Measurements from ENCODE around the gene CDKN2A. TPM values are rescaled to one million over a fixed set of nuclear protein-coding genes. Genes with fewer than 3 reads are reported as not detected.
A peak's percentile ranks its signal among the peaks of the same experiment; 100 is the strongest.

The CDKN2A gene
- polyA plus RNA-seq, 1 donor (not counting 4 experiments of a cell fraction or from before 2014, with no cell fraction given): 65.3 TPM

DNA sequence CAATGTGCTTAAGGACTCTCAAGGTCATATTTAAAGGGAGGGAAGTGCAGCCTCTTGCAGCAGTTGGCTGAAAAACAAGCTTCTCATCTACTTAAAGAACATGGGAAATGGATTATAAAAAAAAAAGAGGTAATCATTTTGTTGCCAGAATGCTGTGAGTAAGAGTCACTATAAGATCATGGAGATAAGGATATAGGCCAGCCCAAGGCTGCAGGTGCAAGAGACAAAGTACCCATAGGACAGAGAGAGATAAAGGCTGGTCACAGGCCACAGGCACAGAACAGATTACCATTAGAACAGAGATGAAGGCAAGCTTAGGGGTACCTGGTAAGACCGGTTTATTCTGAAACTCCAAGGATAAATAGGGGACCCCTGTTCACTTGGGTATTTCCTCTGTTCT lies 70.5 kb downstream of the CDKN2A start:
- Histone ChIP-seq H3K9me1 (ENCODE audit: control insufficient read depth, extremely low read depth, insufficient read depth, low read length) (no peaks in the 10 kb centered on the region), H3K27me3 (ENCODE audit: control insufficient read depth, extremely low read depth, insufficient read depth, low read length) (no peaks in the 10 kb centered on the region), H2AFZ (ENCODE audit: control insufficient read depth, low read length) (no peak overlapping the region), H3K4me2 (ENCODE audit: control insufficient read depth, extremely low read depth, insufficient read depth, low read depth, low read length) (no peak overlapping the region), H3K79me2 (ENCODE audit: control insufficient read depth, insufficient read depth, low read length) (no peaks in the 10 kb centered on the region), H3K9ac (ENCODE audit: control insufficient read depth, extremely low read depth, insufficient read depth, low read length) (no peak overlapping the region), H3K4me1 (ENCODE audit: control insufficient read depth, extremely low read depth, insufficient read depth, low read length) (peaks cover 13% of the 10 kb centered on the region), H3K9me3 (ENCODE audit: control insufficient read depth, low read depth, low read length) (no peaks in the 10 kb centered on the region), H4K20me1 (ENCODE audit: control insufficient read depth, extremely low read depth, insufficient read depth, low read length) (no peaks in the 10 kb centered on the region), H3K4me3 (ENCODE audit: control insufficient read depth in 2 of 3, extremely low read depth in 1 of 3, insufficient read depth in 2 of 3, low read depth in 1 of 3, low read length in 3 of 3) (no peak overlapping the region), H3K27ac (ENCODE audit: control insufficient read depth, insufficient read depth, low read length) (no peak overlapping the region), H3K36me3 (ENCODE audit: control insufficient read depth in 2 of 2, extremely low read depth in 1 of 2, insufficient read depth in 2 of 2, low read length in 2 of 2) (no peaks in the 10 kb centered on the region)
- dilution Hi-C loops (cut with MboI; ENCODE audit: extremely low pct_ligation_motif_present, low sequenced_read_pairs): no loop called here
- FAIRE-seq (no peak), DNase-seq (ENCODE audit: low read depth, low spot score) (no peak)
- TF ChIP-seq, protein P1, sequence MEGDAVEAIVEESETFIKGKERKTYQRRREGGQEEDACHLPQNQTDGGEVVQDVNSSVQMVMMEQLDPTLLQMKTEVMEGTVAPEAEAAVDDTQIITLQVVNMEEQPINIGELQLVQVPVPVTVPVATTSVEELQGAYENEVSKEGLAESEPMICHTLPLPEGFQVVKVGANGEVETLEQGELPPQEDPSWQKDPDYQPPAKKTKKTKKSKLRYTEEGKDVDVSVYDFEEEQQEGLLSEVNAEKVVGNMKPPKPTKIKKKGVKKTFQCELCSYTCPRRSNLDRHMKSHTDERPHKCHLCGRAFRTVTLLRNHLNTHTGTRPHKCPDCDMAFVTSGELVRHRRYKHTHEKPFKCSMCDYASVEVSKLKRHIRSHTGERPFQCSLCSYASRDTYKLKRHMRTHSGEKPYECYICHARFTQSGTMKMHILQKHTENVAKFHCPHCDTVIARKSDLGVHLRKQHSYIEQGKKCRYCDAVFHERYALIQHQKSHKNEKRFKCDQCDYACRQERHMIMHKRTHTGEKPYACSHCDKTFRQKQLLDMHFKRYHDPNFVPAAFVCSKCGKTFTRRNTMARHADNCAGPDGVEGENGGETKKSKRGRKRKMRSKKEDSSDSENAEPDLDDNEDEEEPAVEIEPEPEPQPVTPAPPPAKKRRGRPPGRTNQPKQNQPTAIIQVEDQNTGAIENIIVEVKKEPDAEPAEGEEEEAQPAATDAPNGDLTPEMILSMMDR (optimal IDR thresholded peaks at IDR 0.05 in 1 of 3, IDR thresholded peaks at IDR 0.05 in 1 of 3, conservative IDR thresholded peaks at IDR 0.05 in 1 of 3; ENCODE audit: extremely low read depth in 1 of 3, insufficient read depth in 2 of 3, low read length in 3 of 3): no peak
- no peak for TF ChIP-seq EZH2 (IDR thresholded peaks at IDR 0.05; ENCODE audit: low read length)

DNA sequence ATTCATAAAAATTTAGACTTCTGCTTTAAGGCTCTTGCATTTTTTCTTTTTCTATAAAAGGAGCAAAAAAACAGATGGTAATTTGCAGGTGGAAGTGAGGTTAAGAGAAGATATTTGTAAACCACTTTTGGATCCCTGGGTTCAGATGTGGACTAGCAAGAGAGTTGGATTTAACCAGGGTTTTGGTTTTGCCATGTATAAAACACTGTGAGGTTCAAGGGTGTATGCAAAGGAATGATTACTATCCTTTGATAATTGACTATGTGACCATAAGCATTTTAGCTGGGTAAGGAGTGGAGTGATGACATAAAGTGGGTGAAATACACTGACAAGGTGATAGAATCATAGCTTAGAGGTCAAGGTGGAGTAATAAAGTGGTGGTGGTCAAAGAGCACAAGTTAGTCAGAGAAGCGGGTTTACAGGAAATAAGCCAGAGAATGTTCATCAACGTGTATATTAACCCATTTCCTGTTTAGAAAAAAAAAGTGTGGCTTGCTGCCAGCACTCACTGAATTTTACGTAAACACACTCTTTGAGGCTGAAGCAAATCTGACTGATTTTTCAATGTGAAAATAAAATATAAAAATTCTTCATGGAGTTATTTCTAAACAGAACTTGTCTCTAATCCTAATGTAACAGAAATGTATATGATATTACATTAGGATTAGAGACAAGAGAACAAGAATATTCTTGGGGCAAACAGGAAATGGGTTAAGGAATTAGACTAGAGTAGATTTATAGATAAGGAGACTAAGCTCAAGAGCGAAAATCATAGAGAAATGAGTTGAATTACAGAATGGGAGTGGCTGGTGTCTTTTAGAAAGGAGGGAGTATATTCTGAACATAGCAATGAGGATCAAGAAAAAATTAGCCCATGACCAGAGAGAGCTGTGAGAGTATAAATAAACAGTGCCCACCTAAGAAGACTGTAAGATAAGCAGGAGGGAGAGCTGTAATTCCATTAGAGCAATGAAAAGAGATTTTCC lies 74.5 kb downstream of the CDKN2A start:
- Histone ChIP-seq H3K9ac (ENCODE audit: control insufficient read depth, extremely low read depth, insufficient read depth, low read length) (no peak overlapping the region), H3K4me3 (ENCODE audit: control insufficient read depth in 2 of 3, extremely low read depth in 1 of 3, insufficient read depth in 2 of 3, low read depth in 1 of 3, low read length in 3 of 3) (peak overlapping the region in 1 of 3 experiments; percentile 11), H2AFZ (ENCODE audit: control insufficient read depth, low read length) (peak overlapping the region; percentile 28), H3K4me1 (ENCODE audit: control insufficient read depth, extremely low read depth, insufficient read depth, low read length) (peaks cover 13% of the 10 kb centered on the region), H3K27me3 (ENCODE audit: control insufficient read depth, extremely low read depth, insufficient read depth, low read length) (no peaks in the 10 kb centered on the region), H4K20me1 (ENCODE audit: control insufficient read depth, extremely low read depth, insufficient read depth, low read length) (no peaks in the 10 kb centered on the region), H3K79me2 (ENCODE audit: control insufficient read depth, insufficient read depth, low read length) (no peaks in the 10 kb centered on the region), H3K9me1 (ENCODE audit: control insufficient read depth, extremely low read depth, insufficient read depth, low read length) (no peaks in the 10 kb centered on the region), H3K4me2 (ENCODE audit: control insufficient read depth, extremely low read depth, insufficient read depth, low read depth, low read length) (peak overlapping the region; percentile 19), H3K36me3 (ENCODE audit: control insufficient read depth in 2 of 2, extremely low read depth in 1 of 2, insufficient read depth in 2 of 2, low read length in 2 of 2) (no peaks in the 10 kb centered on the region), H3K27ac (ENCODE audit: control insufficient read depth, insufficient read depth, low read length) (peak overlapping the region; percentile 15), H3K9me3 (ENCODE audit: control insufficient read depth, low read depth, low read length) (no peaks in the 10 kb centered on the region)
- dilution Hi-C loops (cut with MboI; ENCODE audit: extremely low pct_ligation_motif_present, low sequenced_read_pairs): no loop called here
- no peak for TF ChIP-seq EZH2 (IDR thresholded peaks at IDR 0.05; ENCODE audit: low read length)
- TF ChIP-seq, protein P1 (optimal IDR thresholded peaks at IDR 0.05 in 1 of 3, IDR thresholded peaks at IDR 0.05 in 1 of 3, conservative IDR thresholded peaks at IDR 0.05 in 1 of 3; ENCODE audit: extremely low read depth in 1 of 3, insufficient read depth in 2 of 3, low read length in 3 of 3): no peak
- DNase-seq (ENCODE audit: low read depth, low spot score): no peak
- peak; percentile 88 for FAIRE-seq

Other genes starting within 250 kb of the CDKN2A start
- gene MTAP, start 191.8 kb downstream of the CDKN2A start, polyA plus RNA-seq: 24.5 to 50.3 TPM (median 48.7 TPM) in 3 replicates
- 0.61 to 1.4 TPM (median 1.1 TPM) in 3 replicates for gene CDKN2B-AS1, start 399 bp upstream of the CDKN2A start, polyA plus RNA-seq
- gene CDKN2B, start 14.9 kb upstream of the CDKN2A start, polyA plus RNA-seq: 17.9 to 34.3 TPM (median 19.9 TPM) in 3 replicates